Measurements from ENCODE around the gene GEMIN7.
"Not testable (repeated sequence)": the region's sequence is repeated elsewhere in the genome, so short reads cannot be mapped to it uniquely, and the experiment has no call there.

The GEMIN7 gene

GRCh38 chr19:45102481-45102880 is 23.4 kb downstream of the GEMIN7 start:
- no peak for DNase-seq (ENCODE audit: low read depth)
- TF ChIP-seq CTCF (IDR thresholded peaks at IDR 0.05; ENCODE audit: low read depth, low read length) (no peak), POLR2A (IDR thresholded peaks at IDR 0.05; ENCODE audit: extremely low read depth, insufficient read length) (no peak), MYC (IDR thresholded peaks at IDR 0.05; ENCODE audit: low read depth, low read length) (no peak), MAX (IDR thresholded peaks at IDR 0.05; ENCODE audit: low read depth, low read length) (no peak)
- no peak overlapping the region for H3K4me3 ChIP-seq (ENCODE audit: low read depth, low read length)

GRCh38 chr19:45103156-45103507 is 24.1 kb downstream of the GEMIN7 start:
- H3K4me3 ChIP-seq (ENCODE audit: low read depth, low read length) = no peak overlapping the region
- TF ChIP-seq MYC (IDR thresholded peaks at IDR 0.05; ENCODE audit: low read depth, low read length) (no peak), CTCF (IDR thresholded peaks at IDR 0.05; ENCODE audit: low read depth, low read length) (no peak)
- DNase-seq (ENCODE audit: low read depth) = no peak

- H3K4me3 ChIP-seq (ENCODE audit: low read depth, low read length) = no peak overlapping the region
- DNase-seq (ENCODE audit: low read depth) = no peak
- TF ChIP-seq POLR2A (IDR thresholded peaks at IDR 0.05; ENCODE audit: extremely low read depth, insufficient read length) (no peak), MAX (IDR thresholded peaks at IDR 0.05; ENCODE audit: low read depth, low read length) (no peak), MYC (IDR thresholded peaks at IDR 0.05; ENCODE audit: low read depth, low read length) (no peak), CTCF (IDR thresholded peaks at IDR 0.05; ENCODE audit: low read depth, low read length) (no peak)
Observed at GRCh38 chr19:45103508-45104319, 24.7 kb downstream of the GEMIN7 start.

GRCh38 chr19:45104658-45105349 is 25.7 kb downstream of the GEMIN7 start:
- no peak overlapping the region for H3K4me3 ChIP-seq (ENCODE audit: low read depth, low read length)
- no peak for DNase-seq (ENCODE audit: low read depth)
- TF ChIP-seq MYC (IDR thresholded peaks at IDR 0.05; ENCODE audit: low read depth, low read length) (no peak), POLR2A (IDR thresholded peaks at IDR 0.05; ENCODE audit: extremely low read depth, insufficient read length) (no peak), MAX (IDR thresholded peaks at IDR 0.05; ENCODE audit: low read depth, low read length) (no peak), CTCF (IDR thresholded peaks at IDR 0.05; ENCODE audit: low read depth, low read length) (no peak)

GRCh38 chr19:45106363-45106762 is 27.3 kb downstream of the GEMIN7 start:
- not testable (repeated sequence) for H3K4me3 ChIP-seq (ENCODE audit: low read depth, low read length); DNase-seq (ENCODE audit: low read depth)

- TF ChIP-seq MYC (IDR thresholded peaks at IDR 0.05; ENCODE audit: low read depth, low read length) = no peak
- TF ChIP-seq POLR2A (IDR thresholded peaks at IDR 0.05; ENCODE audit: extremely low read depth, insufficient read length) = no peak
- TF ChIP-seq CTCF (IDR thresholded peaks at IDR 0.05; ENCODE audit: low read depth, low read length) = no peak
- no peak for TF ChIP-seq MAX (IDR thresholded peaks at IDR 0.05; ENCODE audit: low read depth, low read length)
- no peak overlapping the region for H3K4me3 ChIP-seq (ENCODE audit: low read depth, low read length)
- no peak for DNase-seq (ENCODE audit: low read depth)
Observed at GRCh38 chr19:45107621-45108150, 28.6 kb downstream of the GEMIN7 start.

Data from NB4 (cell line).